Effector CD4-positive, alpha-beta T cell (primary cell): Measurements from ENCODE around the gene EPHA1.
A peak's percentile ranks its signal among the peaks of the same experiment; 100 is the strongest.

ENCODE experiments used
- DNase-seq: peaks from one replicate; pipeline ENCODE4 v3.0.0-alpha.2; 2020
- total RNA-seq: gene quantifications from one replicate; lab custom pipeline; 2026; lab: John Stamatoyannopoulos, UW

The EPHA1 gene
- total RNA-seq: 28.3 reads per million, percentile 55 among the genes with 10 or more reads in this experiment

- peak; percentile 30 for DNase-seq
Observed at GRCh38 chr7:143408686-143409561, at the start of gene EPHA1. TSS of gene EPHA1 (minus strand) at chr7:143408856. CDS start at chr7:143408805, 51 bp downstream.

DNA sequence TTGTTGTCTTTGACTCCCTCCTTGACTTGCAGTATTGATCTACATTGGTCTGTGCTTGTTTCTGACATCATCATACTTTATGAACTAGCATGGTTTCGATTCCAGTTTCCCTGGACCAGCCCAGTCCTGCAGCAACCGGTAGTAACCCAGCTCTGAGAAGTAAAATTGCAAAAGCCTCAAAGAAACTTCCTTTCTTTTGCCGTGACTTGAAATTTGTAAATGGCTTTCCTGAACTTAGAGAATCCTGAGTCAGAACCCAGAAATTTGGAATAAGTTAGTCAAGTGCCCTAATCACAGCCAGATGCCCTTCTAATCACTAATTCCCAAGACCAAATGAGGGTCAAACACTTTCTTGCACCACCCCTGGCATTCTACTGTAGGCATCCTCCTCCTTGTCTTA lies 49.6 kb upstream of the EPHA1 start:
- no peak for DNase-seq

DNA sequence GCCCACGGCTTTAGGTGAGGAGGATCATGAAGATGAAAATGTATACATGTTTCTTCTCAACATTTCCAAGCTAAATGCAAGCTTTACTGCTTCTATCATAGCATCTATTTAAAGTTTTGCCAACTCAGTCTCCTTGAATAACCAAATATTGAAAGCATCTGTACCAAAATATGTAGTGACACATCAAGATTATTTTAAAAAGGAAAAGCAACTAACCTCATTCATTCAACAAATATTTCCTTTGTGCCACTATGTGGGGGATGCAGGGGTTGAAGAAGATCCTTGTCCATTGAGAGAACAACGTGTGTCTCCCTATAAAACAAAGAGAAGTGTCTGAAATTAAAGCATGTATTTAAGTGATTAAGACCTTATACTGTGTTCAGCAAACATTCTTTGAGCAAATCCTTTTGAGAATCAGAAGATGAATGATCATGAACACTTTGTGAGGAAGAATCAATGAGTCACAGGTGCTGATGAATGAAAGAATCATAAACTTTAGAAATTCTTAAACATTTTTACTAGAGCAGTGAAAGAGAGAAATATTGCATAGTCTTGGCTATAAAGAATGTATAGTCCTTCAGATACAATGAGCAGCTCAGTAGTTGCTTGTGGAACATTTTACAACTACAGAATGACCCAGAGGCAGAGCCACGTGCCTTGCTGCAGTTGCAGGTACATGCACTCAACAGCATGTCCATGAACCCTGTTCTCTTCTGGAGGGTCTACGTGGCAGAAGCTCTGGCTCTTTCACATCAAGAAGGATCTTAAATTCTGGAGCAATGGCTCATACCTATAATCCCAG lies 48.5 kb upstream of the EPHA1 start:
- no peak for DNase-seq

DNA sequence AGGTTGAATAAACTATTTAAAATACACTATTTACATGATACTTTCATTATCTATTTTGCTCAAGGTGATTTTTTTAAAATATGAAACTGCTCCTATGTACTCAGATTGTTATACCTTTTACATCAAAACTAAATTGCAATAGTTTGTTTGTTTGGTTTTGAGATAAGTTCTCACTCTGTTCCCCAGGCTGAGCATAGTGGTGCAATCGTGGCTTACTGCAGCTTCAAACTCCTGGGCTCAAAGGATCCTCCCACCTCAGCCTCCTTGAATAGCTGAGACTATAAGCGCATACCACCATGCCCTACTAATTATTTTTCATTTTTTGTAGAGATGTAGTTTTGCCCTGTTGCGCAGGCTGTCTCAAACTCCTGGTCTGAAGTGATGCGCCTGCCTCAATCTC lies 47.3 kb upstream of the EPHA1 start:
- DNase-seq: no peak

DNA sequence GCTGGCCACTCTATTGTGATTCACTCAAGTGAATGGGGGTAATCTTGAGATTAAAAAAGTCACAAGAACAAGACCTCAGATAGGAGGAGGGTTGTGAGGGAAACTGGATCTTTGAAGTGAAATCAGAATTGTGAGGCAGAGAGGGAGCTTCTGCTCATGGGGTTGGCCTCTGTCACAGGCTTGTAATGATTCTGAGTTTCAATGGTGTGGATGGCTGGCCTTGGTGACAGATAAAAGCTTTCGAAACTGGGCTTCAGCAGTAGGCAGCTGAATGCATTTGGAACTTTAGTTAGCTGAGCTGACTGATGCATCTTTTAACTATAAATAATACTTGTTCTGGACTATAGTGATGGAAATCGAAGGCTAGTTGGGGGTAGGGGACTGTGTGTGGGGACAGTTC lies 46.8 kb upstream of the EPHA1 start:
- no peak for DNase-seq

- no peak for DNase-seq
Observed at GRCh38 chr7:143454091-143454680, 45.5 kb upstream of the EPHA1 start.

GRCh38 chr7:143452495-143452894 lies 43.8 kb upstream of the EPHA1 start:
- no peak for DNase-seq

- DNase-seq: no peak
Observed at GRCh38 chr7:143451746-143452145, 43.1 kb upstream of the EPHA1 start.

DNA sequence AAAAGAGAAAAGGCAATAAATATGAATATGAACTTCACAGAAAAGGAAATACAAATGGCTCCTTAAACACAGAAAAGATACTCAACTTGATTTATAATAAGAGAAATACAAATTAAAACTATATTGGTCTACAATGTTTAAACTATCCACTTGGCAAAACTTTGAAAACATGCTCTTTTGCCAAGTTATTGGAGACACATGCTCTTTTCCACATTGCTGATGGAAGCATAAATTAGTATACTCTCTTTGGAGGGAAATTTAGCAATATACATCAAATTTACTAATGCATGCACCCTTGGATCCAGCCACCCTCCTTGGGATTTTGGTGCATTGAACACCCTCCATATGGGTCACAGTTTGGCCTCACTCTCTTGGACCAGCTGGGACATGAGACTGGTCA lies 42.5 kb upstream of the EPHA1 start:
- no peak for DNase-seq

DNA sequence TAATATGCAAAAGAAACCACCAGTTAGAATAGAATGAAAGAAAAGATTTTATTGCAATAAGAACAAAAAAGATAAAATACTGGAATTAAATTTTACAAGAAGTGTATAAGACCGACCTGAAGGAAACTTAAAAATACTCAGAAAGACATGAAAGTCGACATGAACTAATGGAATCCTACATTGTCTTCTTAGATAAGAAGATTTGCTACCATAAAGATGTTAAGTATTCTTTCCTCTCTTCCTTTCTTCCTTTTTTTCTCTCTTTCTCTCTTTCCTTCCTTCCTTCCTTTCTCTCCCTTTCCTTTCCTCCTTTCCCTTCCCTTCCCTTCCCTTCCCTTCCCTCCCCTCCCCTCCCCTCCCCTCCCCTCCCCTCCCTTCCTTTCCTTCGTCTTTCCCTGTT lies 41.1 kb upstream of the EPHA1 start:
- no peak for DNase-seq

GRCh38 chr7:143448429-143448828 lies 39.8 kb upstream of the EPHA1 start:
- DNase-seq: no peak

- no peak for DNase-seq
Observed at GRCh38 chr7:143447466-143447865, 38.8 kb upstream of the EPHA1 start.

DNA sequence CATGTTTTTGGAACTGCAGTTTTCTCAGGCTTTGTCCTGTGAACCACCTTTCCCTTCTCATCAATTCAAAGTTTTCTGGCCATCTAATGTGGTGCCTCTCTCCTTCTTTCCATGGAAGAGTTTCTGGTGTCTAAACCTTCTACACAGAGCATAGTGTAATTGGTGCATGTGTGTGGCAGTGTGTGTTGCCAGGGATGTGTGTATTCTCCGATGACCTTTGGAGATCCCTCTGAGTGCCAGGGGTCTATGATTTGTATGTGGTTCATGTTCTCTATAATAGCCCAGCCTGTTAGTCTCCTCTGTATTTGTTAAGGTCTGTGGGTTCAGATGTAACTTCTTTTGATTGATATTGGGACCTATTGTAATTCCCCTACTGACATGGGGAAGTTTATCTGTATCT lies 36.1 kb upstream of the EPHA1 start:
- no peak for DNase-seq

GRCh38 chr7:143444063-143444782 lies 35.6 kb upstream of the EPHA1 start:
- DNase-seq: no peak

DNA sequence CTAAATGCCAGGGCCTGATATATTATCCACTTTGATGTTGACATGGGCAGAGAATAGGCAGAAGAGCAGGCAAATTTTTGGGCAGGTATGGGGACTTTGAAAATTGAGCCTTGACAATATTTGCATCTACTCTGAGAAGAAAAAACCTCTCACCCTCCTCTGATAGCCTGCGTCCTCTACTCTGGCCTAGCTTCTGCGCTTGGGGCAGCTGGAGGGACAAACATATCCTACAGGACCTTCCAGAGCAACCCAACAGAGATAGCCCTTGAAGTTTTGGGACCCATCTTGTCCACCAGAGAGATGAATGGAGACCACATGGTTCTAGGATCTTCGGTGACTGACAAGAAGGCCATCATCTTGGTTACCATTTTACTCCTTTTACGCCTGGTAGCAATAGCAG lies 34.5 kb upstream of the EPHA1 start, which contains the start of gene TAS2R60:
Gene TAS2R60, plus strand, starts transcription at position 301 of the 400 bp plus-strand sequence. Its CDS starts 0 bp downstream, at position 301.
- no peak for DNase-seq

- DNase-seq: no peak
Observed at GRCh38 chr7:143439866-143440265, 31.2 kb upstream of the EPHA1 start.

GRCh38 chr7:143437578-143437977 lies 28.9 kb upstream of the EPHA1 start:
- no peak for DNase-seq

DNA sequence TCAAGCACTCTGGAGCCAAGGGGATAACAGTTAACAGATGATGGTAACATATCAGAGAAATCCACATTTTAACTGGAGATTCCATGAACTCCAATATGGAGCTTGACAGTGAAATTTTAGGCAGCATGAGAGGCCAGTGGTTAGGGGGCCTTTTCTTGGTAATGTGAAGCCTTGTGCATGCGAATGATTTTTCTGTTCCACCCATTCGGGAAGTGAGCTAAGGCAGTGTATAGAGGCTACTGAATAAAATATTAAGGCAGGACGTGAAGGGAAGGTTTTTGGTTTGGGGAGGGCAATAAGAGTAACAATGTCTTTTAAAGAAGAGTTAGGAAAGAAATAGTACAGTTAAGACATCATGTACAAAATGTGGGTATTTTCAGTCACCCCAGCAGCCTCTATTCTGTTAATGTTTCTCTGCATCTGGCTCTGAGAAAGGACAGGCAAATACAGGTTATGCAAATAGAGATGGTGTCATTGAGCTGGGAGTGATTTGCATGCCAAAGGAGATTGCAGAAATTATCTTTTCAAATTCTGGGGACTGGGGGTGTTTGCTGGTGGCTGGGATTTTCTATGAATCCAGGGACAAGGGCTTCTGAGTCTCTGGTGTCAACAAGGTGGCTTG lies 27.8 kb upstream of the EPHA1 start:
- no peak for DNase-seq

DNA sequence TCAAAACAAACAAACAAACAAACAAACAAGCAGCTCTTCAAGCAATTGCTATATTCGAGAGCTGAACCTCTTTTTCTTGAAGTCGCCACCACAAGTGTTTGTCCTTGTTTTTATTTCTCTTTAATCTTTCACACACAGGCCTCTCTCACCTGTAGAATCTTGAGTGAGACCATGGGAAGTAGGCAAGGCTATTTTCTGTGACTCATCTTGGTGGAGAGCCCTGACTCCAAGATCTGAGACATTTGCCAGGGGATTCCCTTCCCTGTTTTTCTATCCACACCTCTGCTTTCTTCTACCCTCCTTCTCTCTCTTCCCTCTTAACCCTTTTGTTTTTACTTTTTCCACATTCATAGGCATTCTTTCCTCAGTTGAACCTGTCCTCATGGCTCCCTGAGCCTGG lies 26.6 kb upstream of the EPHA1 start:
- DNase-seq: no peak

- no peak for DNase-seq
Observed at GRCh38 chr7:143434660-143435059, 26.0 kb upstream of the EPHA1 start.

DNA sequence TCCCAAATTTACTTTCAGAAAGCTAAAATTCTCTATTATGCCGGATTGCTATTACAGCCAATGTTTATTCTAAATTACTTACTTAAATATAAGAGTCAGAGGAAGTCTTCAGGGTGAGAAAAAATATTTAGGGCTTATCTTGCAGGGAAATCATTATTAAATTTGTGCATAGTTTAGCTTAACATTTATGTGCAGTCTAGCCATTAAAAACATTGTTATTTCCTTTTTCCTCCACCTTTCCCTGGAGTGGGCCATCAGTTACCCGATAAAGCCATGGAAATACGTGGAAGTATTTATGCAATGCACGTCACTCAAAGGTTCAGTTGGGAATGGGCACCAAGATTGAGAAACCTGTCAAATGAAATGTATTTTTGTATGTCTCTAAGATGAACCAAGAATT lies 25.1 kb upstream of the EPHA1 start:
- DNase-seq: no peak

DNA sequence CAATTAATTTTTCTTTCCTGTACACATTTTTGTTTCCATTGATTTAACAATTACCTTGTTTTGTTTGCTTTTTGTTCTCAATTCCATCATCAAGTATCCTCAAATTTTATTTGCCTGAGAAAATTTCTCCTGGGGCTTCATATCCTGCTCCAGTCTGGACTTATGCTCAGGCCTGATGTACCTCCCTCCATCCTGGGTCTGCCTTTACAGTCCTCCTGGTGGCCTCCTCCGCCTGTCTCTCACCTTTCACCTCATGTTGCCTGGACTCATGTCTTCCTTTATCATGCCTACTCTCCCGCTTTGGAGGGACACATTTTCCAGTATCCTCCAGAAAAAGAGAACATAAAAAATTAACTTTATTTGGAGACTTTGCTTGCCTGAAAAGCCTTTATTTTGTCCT lies 22.5 kb upstream of the EPHA1 start:
- no peak for DNase-seq
